Measurements from ENCODE around the gene OBSCN.

OBSCN gene

GRCh38 chr1:228291906-228292608, 84.2 kb downstream of the OBSCN start:
- no peak for DNase-seq (ENCODE audit: low read depth)

DNA sequence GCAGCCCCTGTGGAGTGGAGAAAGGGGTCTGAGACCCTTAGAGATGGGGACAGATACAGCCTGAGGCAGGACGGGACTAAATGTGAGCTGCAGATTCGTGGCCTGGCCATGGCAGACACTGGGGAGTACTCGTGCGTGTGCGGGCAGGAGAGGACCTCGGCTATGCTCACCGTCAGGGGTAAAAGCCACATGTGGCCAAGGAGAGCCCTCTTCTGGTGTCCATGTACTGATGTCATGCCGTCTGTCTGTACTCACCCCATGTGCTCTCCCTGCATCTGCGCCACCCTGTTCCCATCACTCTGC, 84.7 kb downstream of the OBSCN start:
- no peak for DNase-seq (ENCODE audit: low read depth)

- no peak for DNase-seq (ENCODE audit: low read depth)
Measured at GRCh38 chr1:228293393-228293792, 85.5 kb downstream of the OBSCN start.

- no peak for DNase-seq (ENCODE audit: low read depth)
Measured at GRCh38 chr1:228293816-228294500, 86.1 kb downstream of the OBSCN start.

- no peak for DNase-seq (ENCODE audit: low read depth)
Measured at GRCh38 chr1:228294717-228295116, 86.9 kb downstream of the OBSCN start.

GRCh38 chr1:228295201-228295600, 87.4 kb downstream of the OBSCN start:
- no peak for DNase-seq (ENCODE audit: low read depth)

DNA sequence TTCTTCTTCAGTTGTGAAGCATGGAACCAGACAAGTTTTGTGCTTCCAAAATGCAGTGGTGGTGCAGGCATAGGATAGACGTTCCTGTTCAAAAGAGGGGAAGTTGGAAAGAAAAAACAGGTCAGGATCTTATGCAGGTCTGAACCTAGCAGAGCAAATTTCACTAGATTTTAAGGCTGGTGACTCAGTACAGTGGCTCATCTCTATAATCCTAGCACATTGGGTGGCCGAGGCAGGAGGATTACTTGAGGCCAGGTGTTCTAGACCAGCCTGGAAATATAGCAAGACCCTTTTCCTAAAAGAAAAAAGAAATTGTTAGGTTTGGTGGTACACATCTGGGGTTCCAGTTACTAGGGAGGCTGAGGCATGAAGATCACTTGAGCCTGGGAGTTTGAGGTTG, 88.1 kb downstream of the OBSCN start:
- DNase-seq (ENCODE audit: low read depth): no peak

GRCh38 chr1:228297242-228297641, 89.4 kb downstream of the OBSCN start:
- DNase-seq (ENCODE audit: low read depth): no peak

- DNase-seq (ENCODE audit: low read depth): no peak
Measured at GRCh38 chr1:228297822-228298221, 90.0 kb downstream of the OBSCN start.

DNA sequence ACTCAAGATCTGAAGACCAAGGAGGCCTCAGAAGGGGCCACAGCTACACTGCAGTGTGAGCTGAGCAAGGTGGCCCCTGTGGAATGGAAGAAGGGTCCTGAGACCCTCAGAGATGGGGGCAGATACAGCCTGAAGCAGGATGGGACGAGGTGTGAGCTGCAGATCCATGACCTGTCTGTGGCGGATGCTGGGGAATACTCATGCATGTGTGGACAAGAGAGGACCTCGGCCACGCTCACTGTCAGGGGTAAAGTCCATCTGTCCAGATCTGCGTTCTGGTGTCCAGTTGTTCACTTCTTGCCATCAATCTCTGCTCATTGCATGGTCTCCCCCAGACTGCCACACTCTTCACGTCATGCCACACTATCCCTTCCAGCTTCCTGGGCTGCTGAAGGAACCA, 90.6 kb downstream of the OBSCN start:
- no peak for DNase-seq (ENCODE audit: low read depth)

DNA sequence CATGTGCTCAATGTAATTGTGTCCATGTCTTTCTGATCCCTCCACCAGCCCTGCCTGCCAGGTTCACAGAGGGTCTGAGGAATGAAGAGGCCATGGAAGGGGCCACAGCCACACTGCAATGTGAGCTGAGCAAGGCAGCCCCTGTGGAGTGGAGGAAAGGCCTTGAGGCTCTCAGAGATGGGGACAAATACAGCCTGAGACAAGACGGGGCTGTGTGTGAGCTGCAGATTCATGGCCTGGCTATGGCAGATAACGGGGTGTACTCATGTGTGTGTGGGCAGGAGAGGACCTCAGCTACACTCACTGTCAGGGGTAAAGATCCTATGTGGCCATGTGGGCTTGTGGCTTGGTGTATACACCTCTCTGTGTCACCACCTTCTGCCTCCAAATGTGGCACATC, 91.4 kb downstream of the OBSCN start:
- DNase-seq (ENCODE audit: low read depth): no peak

- DNase-seq (ENCODE audit: low read depth): no peak
Measured at GRCh38 chr1:228299901-228300300, 92.1 kb downstream of the OBSCN start.

DNA sequence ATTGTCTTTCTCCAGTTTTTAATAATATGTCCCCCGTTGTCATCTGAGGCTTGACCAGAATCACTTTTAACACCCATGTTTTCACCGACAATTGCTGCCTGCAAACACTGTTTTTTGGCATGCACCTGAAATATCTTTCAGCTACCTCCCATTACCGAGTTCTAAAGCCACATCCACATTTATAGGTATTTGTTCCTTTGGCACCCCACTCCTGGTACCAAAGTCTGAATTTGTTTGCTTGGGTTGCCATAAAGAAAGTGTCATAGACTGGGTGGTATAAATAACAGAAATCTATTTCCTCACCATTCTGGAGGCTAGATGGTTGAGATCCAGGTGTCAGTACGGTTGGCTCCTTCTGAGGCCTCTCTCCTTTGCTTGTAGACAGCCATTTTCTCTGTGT, 94.2 kb downstream of the OBSCN start:
- no peak for DNase-seq (ENCODE audit: low read depth)

DNA sequence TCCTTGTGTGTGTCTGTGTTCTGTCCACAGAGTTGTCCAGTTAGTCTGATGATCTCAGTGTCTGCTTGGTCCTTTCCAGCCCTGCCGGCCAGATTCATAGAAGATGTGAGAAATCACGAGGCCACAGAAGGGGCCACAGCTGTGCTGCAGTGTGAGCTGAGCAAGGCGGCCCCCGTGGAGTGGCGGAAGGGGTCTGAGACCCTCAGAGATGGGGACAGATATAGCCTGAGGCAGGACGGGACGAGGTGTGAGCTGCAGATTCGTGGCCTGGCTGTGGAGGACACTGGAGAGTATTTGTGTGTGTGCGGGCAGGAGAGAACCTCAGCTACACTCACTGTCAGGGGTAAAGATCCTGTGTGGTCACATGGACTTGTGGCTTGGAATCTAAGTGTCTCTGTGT, 95.8 kb downstream of the OBSCN start:
- no peak for DNase-seq (ENCODE audit: low read depth)

GRCh38 chr1:228304225-228304624, 96.4 kb downstream of the OBSCN start:
- DNase-seq (ENCODE audit: low read depth): no peak

DNA sequence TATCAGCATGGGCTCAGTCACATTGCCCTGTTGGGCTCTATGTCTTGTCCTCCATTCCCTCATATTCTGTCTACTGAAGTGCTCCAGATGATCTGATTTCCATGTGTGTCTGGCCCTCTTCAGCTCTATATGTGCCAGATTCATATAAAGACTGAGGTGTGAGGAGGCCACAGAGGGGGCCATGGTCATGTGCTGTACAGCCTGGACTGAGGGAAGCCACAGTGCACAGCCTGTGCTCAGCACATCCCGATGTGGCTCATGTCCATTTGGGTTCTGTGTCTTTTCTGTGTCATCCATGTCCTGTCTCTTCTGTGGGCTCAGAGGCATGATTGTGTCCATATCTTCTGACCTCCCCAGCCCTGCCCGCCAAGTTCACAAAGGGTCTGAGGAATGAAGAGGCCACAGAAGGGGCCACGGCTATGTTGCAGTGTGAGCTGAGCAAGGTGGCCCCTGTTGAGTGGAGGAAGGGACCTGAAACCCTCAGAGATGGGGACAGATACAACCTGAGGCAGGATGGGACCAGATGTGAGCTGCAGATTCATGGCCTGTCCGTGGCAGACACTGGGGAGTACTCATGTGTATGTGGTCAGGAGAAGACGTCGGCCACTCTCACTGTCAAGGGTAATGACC, 97.0 kb downstream of the OBSCN start:
- DNase-seq (ENCODE audit: low read depth): no peak

GRCh38 chr1:228305721-228306152, 97.9 kb downstream of the OBSCN start:
- no peak for DNase-seq (ENCODE audit: low read depth)

GRCh38 chr1:228306275-228307217, 98.7 kb downstream of the OBSCN start:
- no peak for DNase-seq (ENCODE audit: low read depth)

- no peak for DNase-seq (ENCODE audit: low read depth)
Measured at GRCh38 chr1:228307218-228308023, 99.6 kb downstream of the OBSCN start.

GRCh38 chr1:228308085-228308601, 100.3 kb downstream of the OBSCN start:
- no peak for DNase-seq (ENCODE audit: low read depth)

- DNase-seq (ENCODE audit: low read depth): no peak
Measured at GRCh38 chr1:228308628-228309325, 100.9 kb downstream of the OBSCN start.

All from activated T-helper 9 cell treated with anti-CD3 and anti-CD28 coated beads, Interleukin-2, amount 50 U/mL, for 16 hours (primary cell).